ENCODE results near the gene ADRA2B.

DNA sequence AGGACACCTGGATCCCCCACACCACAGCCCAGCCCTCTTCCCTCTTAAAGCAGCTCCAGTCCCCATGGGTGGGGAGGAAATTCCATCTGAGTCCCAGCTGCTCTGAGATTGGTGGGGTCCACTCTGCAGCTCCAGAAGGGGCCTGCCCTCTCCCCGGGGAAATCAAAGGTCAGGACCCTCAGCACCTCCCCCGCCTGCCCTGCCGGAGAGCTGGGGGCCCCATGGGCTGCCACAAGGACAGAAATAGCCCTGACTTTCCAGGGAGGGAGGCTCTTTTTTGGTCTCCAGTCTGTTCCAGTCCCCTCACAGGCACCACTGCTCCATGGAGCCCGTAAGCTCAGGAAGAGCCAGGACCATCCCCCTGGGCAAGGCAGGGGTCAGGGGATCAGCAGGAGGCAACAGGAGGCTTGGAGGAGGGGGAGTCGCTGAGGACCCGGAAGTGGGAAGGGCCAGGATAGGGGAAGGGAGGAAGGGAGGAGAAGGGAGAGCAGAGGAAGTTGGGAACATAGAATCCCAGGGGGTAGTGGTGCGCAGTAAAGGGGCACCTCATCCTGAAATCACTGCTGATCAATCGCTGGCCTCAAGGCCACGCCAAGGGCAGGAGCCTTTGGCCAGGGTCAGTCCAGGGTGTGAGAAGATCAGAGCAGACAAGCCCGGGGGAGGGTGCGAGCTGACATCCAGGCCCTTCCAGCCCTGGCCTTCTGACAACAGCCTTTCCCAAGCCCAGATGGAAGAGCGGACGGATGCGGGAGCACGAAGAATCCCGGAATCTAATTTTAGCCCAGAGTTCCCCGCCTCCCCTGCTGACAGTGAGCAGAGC is 7.6 kb downstream of the ADRA2B start:
- no peak for TF ChIP-seq CTCF (IDR thresholded peaks at IDR 0.05)
- no peak for TF ChIP-seq POLR2A (IDR thresholded peaks at IDR 0.05)

Data from Peyer's patch (tissue), 4 donors.